Transverse colon (tissue), 4 donors: ENCODE results near the gene THOP1. TPM values are rescaled to one million over a fixed set of nuclear protein-coding genes. Genes with fewer than 3 reads are reported as not detected.

Source experiments
- DNase-seq: peaks from one replicate; pipeline ENCODE4 v3.0.0-alpha.2; 2019
- H3K27ac ChIP-seq, 4 donors: fragments of 200-600 bp; sonication (generic); 2 replicates each; pipeline ENCODE4 v1.5.1; 2016 to 2018; ENCODE audit warnings: inconsistent platforms in 4 of 4
- H3K27me3 ChIP-seq: fragments of 200-600 bp; sonication (generic); 2 replicates; pipeline ENCODE4 v1.5.1; 2017; ENCODE audit warnings: inconsistent platforms
- H3K36me3 ChIP-seq, 4 donors: fragments of 200-600 bp; sonication (generic); 2 replicates each; pipeline ENCODE4 v1.5.1; 2017 to 2019; ENCODE audit warnings: inconsistent platforms in 4 of 4
- H3K4me1 ChIP-seq, 4 donors: fragments of 200-600 bp; sonication (generic); 2 replicates each; pipeline ENCODE4 v1.5.1; 2017 to 2020; ENCODE audit warnings: inconsistent platforms in 4 of 4
- H3K4me3 ChIP-seq, 4 donors: fragments of 200-600 bp; sonication (generic); 1 replicate in 1 of 4; 2 replicates in 3 of 4; pipeline versions ENCODE4 v1.5.1 to v1.6.1; 2017 to 2019; ENCODE audit warnings: inconsistent platforms in 4 of 4
- H3K9me3 ChIP-seq, 2 donors: fragments of 200-600 bp; sonication (generic); 2 replicates each; pipeline ENCODE4 v1.5.1; 2017 to 2019; ENCODE audit warnings: inconsistent platforms in 2 of 2
- EP300 ChIP-seq: sonication (generic); formaldehyde crosslinking; IDR thresholded peaks from one replicate; pipeline ENCODE4 v1.6.1; 2017; ENCODE audit warnings: antibody characterized with exemption, low read depth
- POLR2A ChIP-seq: fragments of 450-650 bp; IDR thresholded peaks from one replicate; pipeline ENCODE4 v1.6.1; 2016; ENCODE audit warnings: antibody characterized with exemption, mild to moderate bottlenecking, moderate library complexity
- POLR2AphosphoS5 ChIP-seq, 3 donors: sonication (generic); formaldehyde crosslinking; IDR thresholded peaks; one replicate each; pipeline ENCODE4 v1.6.1; 2016; ENCODE audit warnings: antibody characterized with exemption in 3 of 3
- WGBS, 2 donors: methylation state at CpG; one replicate each; pipeline ENCODE4 v1.1.5; 2018; ENCODE audit warnings: low coverage in 1 of 2; 5-methylcytosine and 5-hydroxymethylcytosine counted together
- in situ Hi-C, 4 donors: fragments of 200-750 bp; cut with MboI; loops; one replicate each; pipeline versions ENCODE4 v1.15.0 to v1.15.1; 2017; ENCODE audit warnings: low sequenced_read_pairs in 3 of 4, low pct_ligation_motif_present in 1 of 4, low pct_unique_long_range_greater_than_20kb in 1 of 4
- intact Hi-C: fragments of 100-400 bp; cut with DNase I; formaldehyde crosslinking; loops from one replicate; pipeline ENCODE4 v1.15.1; 2023; ENCODE audit warnings: low total_unique reads
- total RNA-seq, 4 donors: library from RNA; depleted of rRNA; stranded (reverse); fragments of >200 nt; gene quantifications; one replicate each; pipeline ENCODE4 v1.1.0, GENCODE V29; 2016
- TF ChIP-seq, protein P1 (sequence below), 5 experiments: fragments of 200-600 bp in 3 of 5; fragments of 450-650 bp in 2 of 5; sonication (generic) in 3 of 5; IDR thresholded peaks; 1 replicate in 2 of 5; 2 replicates in 3 of 5; pipeline ENCODE4 v1.5.1; 2016 to 2017; ENCODE audit warnings: antibody characterized with exemption in 5 of 5, inconsistent platforms in 3 of 5, mild to moderate bottlenecking in 2 of 5, moderate library complexity in 1 of 5

Gene THOP1
- total RNA-seq, 4 donors from 2014 or later, result 32.9 to 149 (median 42.0) TPM

DNA sequence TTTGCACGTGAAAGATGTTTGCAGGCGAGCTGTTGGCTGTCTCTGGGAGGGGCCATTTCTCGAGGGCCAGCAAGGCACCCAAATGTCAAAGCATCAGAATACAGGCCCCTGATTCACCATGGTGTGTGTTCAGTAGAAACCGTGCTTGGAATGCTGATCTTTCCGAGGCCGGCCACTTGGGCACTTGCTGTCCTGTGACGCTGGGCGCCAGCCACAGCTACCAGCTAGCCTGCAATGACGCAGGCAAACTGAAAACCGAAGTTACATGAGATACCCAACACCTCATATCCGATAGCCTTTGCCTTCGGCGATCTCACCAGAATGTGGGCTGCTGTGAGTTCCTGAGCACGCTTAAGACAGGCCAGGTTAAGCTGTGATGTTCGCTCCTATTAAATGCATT lies 12.0 kb downstream of the THOP1 start:
- no peak overlapping the region for H3K4me3 ChIP-seq
- TF ChIP-seq, protein P1, sequence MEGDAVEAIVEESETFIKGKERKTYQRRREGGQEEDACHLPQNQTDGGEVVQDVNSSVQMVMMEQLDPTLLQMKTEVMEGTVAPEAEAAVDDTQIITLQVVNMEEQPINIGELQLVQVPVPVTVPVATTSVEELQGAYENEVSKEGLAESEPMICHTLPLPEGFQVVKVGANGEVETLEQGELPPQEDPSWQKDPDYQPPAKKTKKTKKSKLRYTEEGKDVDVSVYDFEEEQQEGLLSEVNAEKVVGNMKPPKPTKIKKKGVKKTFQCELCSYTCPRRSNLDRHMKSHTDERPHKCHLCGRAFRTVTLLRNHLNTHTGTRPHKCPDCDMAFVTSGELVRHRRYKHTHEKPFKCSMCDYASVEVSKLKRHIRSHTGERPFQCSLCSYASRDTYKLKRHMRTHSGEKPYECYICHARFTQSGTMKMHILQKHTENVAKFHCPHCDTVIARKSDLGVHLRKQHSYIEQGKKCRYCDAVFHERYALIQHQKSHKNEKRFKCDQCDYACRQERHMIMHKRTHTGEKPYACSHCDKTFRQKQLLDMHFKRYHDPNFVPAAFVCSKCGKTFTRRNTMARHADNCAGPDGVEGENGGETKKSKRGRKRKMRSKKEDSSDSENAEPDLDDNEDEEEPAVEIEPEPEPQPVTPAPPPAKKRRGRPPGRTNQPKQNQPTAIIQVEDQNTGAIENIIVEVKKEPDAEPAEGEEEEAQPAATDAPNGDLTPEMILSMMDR (IDR thresholded peaks at IDR 0.05), result no peak
- TF ChIP-seq POLR2AphosphoS5 (IDR thresholded peaks at IDR 0.05) (no peak), EP300 (no peak), POLR2A (no peak)
- H3K27ac ChIP-seq, result no peak overlapping the region
- H3K36me3 ChIP-seq, result no peaks in the 10 kb centered on the region
- no peaks in the 10 kb centered on the region for H3K9me3 ChIP-seq
- in situ Hi-C loops, result no loop called here
- no peaks in the 10 kb centered on the region for H3K27me3 ChIP-seq
- intact Hi-C loops, result no loop called here
- no peak for DNase-seq
- 95% methylated on average over 15 of the region's 15 CpGs; no CpG with 5 or more reads in 1 of the 2 donors for WGBS, 2 donors
- H3K4me1 ChIP-seq, result no peaks in the 10 kb centered on the region

DNA sequence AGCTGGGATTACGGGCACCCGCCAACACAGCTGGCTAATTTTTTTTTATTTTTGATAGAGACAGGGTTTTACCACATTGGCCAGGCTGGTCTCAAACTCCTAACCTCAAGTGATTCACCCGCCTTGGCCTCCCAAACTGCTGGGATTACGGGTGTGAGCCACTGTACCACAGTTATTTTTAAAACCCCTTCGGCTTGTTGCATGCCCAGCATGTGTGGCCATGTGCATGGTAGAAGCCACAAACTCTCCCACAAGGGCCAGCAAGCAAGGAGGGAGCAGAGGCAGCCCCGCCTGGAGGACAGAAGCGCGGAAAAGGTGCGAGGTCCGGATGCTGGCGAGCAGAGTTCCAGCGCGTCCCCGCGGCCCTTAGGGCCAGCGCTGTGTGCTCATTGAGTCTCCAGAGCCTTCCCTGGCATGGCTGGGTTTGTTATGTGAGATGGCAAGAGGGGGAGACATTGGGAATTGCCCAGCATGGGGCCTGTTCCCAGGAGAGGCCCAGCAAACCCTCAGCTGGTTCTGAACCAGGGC lies 12.9 kb downstream of the THOP1 start:
- no peaks in the 10 kb centered on the region for H3K36me3 ChIP-seq
- WGBS, 2 donors, result 99% methylated on average over 16 of the region's 16 CpGs; no CpG with 5 or more reads in 1 of the 2 donors
- no peak overlapping the region for H3K4me3 ChIP-seq
- TF ChIP-seq POLR2AphosphoS5 (IDR thresholded peaks at IDR 0.05) (no peak), EP300 (no peak), POLR2A (no peak)
- TF ChIP-seq, protein P1 (IDR thresholded peaks at IDR 0.05), result no peak
- in situ Hi-C loops (no loop called here), intact Hi-C loops (no loop called here)
- H3K27ac ChIP-seq, result no peak overlapping the region
- no peaks in the 10 kb centered on the region for H3K4me1 ChIP-seq
- no peaks in the 10 kb centered on the region for H3K27me3 ChIP-seq
- no peak for DNase-seq
- H3K9me3 ChIP-seq, result no peaks in the 10 kb centered on the region

DNA sequence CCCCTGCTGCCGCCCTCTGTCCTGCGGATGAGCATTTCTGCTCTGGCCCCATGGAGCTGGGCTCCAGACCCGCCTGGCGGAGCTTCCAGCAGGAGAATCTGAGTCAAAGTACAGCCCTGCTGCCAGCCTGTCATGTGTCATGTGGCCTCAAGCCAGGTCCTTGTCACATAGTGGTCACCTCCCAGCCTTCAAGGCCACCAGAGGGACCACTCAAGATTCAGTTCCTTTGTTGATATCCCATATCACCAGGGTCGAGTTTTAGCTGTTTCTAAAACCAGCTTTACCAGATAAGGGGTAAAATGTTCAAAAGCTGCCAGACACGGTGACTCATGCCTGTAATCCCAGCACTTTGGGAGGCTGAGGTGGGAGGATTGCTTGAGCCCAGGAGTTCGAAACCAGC lies 13.4 kb downstream of the THOP1 start:
- Histone ChIP-seq H3K27me3 (no peaks in the 10 kb centered on the region), H3K9me3 (no peaks in the 10 kb centered on the region), H3K4me3 (no peak overlapping the region), H3K36me3 (no peaks in the 10 kb centered on the region), H3K4me1 (no peaks in the 10 kb centered on the region), H3K27ac (no peak overlapping the region)
- intact Hi-C loops (no loop called here), in situ Hi-C loops (no loop called here)
- TF ChIP-seq EP300 (no peak), POLR2AphosphoS5 (IDR thresholded peaks at IDR 0.05) (no peak)
- WGBS, 2 donors, result 83 to 87% methylated on average over 2 to 7 of the region's 7 CpGs
- DNase-seq, result no peak

DNA sequence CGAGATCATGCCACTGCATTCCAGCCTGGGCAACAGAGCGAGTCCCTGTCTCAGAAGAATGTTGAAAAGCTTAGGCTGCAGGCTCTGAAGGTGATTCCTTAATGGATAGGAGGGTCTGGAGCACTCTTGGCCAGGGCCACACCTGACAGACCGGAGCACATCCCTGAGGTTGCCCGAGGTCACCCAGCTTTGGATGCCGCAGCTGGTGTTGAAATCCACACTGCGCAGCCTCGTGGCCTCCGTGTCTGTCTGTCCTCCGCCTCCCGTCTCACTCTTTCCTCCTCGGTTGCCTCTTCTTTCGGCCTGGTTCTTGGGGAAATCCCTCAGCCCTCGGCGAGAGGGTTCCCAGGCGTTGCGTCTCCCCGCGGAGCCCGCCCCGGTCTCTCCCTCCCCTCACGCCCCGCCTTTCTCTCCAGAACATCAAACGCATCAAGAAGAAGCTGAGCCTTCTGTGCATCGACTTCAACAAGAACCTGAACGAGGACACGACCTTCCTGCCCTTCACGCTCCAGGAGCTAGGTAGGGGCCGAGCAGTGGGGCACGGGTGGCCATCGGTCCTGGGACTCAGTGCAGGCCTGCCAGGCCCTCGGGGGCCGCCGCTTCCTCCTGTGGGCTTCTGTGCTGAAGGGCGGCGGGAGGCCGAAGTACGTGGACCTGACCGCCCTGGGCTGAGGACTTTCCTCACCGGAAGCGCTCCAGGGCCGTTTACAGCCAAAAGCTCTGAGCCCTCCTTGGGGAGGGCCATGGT lies 14.1 kb downstream of the THOP1 start:
- in situ Hi-C loops, result no loop called here
- no peaks in the 10 kb centered on the region for H3K36me3 ChIP-seq
- intact Hi-C loops, result no loop called here

More for the DNA sequence above, 14.1 kb downstream of the THOP1 start:
- DNase-seq, result no peak
- no peak overlapping the region for H3K27ac ChIP-seq
- no peaks in the 10 kb centered on the region for H3K4me1 ChIP-seq
- 95% methylated on average over 41 of the region's 41 CpGs; no CpG with 5 or more reads in 1 of the 2 donors for WGBS, 2 donors
- H3K27me3 ChIP-seq, result no peaks in the 10 kb centered on the region
- H3K9me3 ChIP-seq, result no peaks in the 10 kb centered on the region
- TF ChIP-seq EP300 (no peak), POLR2A (no peak), POLR2AphosphoS5 (IDR thresholded peaks at IDR 0.05) (no peak)
- TF ChIP-seq, protein P1 (IDR thresholded peaks at IDR 0.05), result no peak
- no peak overlapping the region for H3K4me3 ChIP-seq
